Suprapubic skin (tissue), 3 donors: Measurements from ENCODE around the gene MYO5B.

Experiments
- CTCF ChIP-seq, 2 donors: fragments of 200-600 bp in 1 of 2; fragments of 450-650 bp in 1 of 2; sonication (generic) in 1 of 2; IDR thresholded peaks; one replicate each; pipeline ENCODE4 v1.5.1; 2016 to 2019; ENCODE audit warnings: antibody characterized with exemption in 2 of 2, mild to moderate bottlenecking in 1 of 2, moderate library complexity in 1 of 2
- EP300 ChIP-seq: sonication (generic); formaldehyde crosslinking; IDR thresholded peaks from one replicate; pipeline ENCODE4 v1.6.1; 2017; ENCODE audit warnings: antibody characterized with exemption
- POLR2A ChIP-seq, 2 donors: fragments of 450-650 bp; IDR thresholded peaks; one replicate each; pipeline ENCODE4 v1.6.1; 2017; ENCODE audit warnings: antibody characterized with exemption in 2 of 2, mild to moderate bottlenecking in 2 of 2, moderate library complexity in 2 of 2

- TF ChIP-seq POLR2A (IDR thresholded peaks at IDR 0.05) (no peak), CTCF (IDR thresholded peaks at IDR 0.05) (no peak), EP300 (no peak)
Measured at GRCh38 chr18:49904871-49905555, 289.9 kb downstream of the MYO5B start.
